Left ventricle myocardium inferior (tissue), 1 donor: Measurements from ENCODE around the gene LRIG1. TPM values are rescaled to one million over a fixed set of nuclear protein-coding genes. Genes with fewer than 3 reads are reported as not detected.

ENCODE experiments used
- DNase-seq: peaks from one replicate; pipeline ENCODE4 v3.0.0-alpha.2; 2020
- H3K27ac ChIP-seq: fragments of 200-600 bp; replicated peaks from 2 replicates; pipeline ENCODE4 v1.8.0; 2021
- H3K27me3 ChIP-seq: fragments of 200-600 bp; 2 replicates; pipeline ENCODE4 v1.8.0; 2021; ENCODE audit warnings: low read depth
- H3K36me3 ChIP-seq: fragments of 200-600 bp; 2 replicates; pipeline ENCODE4 v1.8.0; 2021
- H3K4me1 ChIP-seq: fragments of 200-600 bp; 2 replicates; pipeline ENCODE4 v1.8.0; 2021
- H3K4me3 ChIP-seq: fragments of 200-600 bp; 2 replicates; pipeline ENCODE4 v1.8.0; 2021; ENCODE audit warnings: mild to moderate bottlenecking, moderate library complexity
- H3K9me3 ChIP-seq: fragments of 200-600 bp; replicated peaks from 2 replicates; pipeline ENCODE4 v1.8.0; 2021
- CTCF ChIP-seq: fragments of 200-600 bp; IDR thresholded peaks from 2 replicates; pipeline ENCODE4 v1.8.0; 2021; ENCODE audit warnings: antibody characterized with exemption, mild to moderate bottlenecking, borderline replicate concordance
- intact Hi-C: fragments of 100-400 bp; cut with micrococcal nuclease; formaldehyde crosslinking; loops from one replicate; pipeline ENCODE4 v1.11.0; 2022
- total RNA-seq: library from RNA; stranded (reverse); fragmentation: NEBNext Ultra II Directional; extraction: Animal tissue kit (Norgen Biotek cat#: 25700); gene quantifications from one replicate; pipeline ENCODE4 v1.2.1, GENCODE V29; 2021
- donor health status: DM: no; HTN: yes; CAD: no; lungs with severe emphysema.

Gene LRIG1
- total RNA-seq, 1 donor from 2014 or later: 137 TPM

GRCh38 chr3:66443118-66443803 is 57.6 kb downstream of the LRIG1 start:
- no peak for DNase-seq
- TF ChIP-seq CTCF: no peak
- Histone ChIP-seq H3K36me3 (no peaks in the 10 kb centered on the region), H3K27ac (peak overlapping the region; percentile 85), H3K4me1 (peaks cover 89% of the 10 kb centered on the region), H3K4me3 (peak overlapping the region; percentile 41), H3K9me3 (no peaks in the 10 kb centered on the region), H3K27me3 (no peaks in the 10 kb centered on the region)
- intact Hi-C loops: no loop called here

GRCh38 chr3:66442254-66443117 is 58.3 kb downstream of the LRIG1 start:
- H3K4me1 ChIP-seq: peaks cover 89% of the 10 kb centered on the region
- DNase-seq: peak; percentile 79
- H3K27ac ChIP-seq: peak overlapping the region; percentile 85
- H3K27me3 ChIP-seq: no peaks in the 10 kb centered on the region
- H3K9me3 ChIP-seq: no peaks in the 10 kb centered on the region
- no peak for TF ChIP-seq CTCF
- H3K36me3 ChIP-seq: no peaks in the 10 kb centered on the region
- H3K4me3 ChIP-seq: peak overlapping the region; percentile 41
- intact Hi-C loops: no loop called here

- no peak overlapping the region for H3K4me3 ChIP-seq
- H3K36me3 ChIP-seq: no peaks in the 10 kb centered on the region
- H3K27me3 ChIP-seq: no peaks in the 10 kb centered on the region
- peak overlapping the region; percentile 85 for H3K27ac ChIP-seq
- intact Hi-C loops: no loop called here
- no peaks in the 10 kb centered on the region for H3K9me3 ChIP-seq
- TF ChIP-seq CTCF: no peak
- no peak for DNase-seq
- peaks cover 95% of the 10 kb centered on the region for H3K4me1 ChIP-seq
Measured at GRCh38 chr3:66441692-66442091, 59.1 kb downstream of the LRIG1 start.

- Histone ChIP-seq H3K27ac (peak overlapping the region; percentile 85), H3K9me3 (no peaks in the 10 kb centered on the region), H3K4me1 (peaks cover 100% of the 10 kb centered on the region), H3K4me3 (no peak overlapping the region), H3K27me3 (no peaks in the 10 kb centered on the region), H3K36me3 (no peaks in the 10 kb centered on the region)
- DNase-seq: no peak
- TF ChIP-seq CTCF: no peak
- intact Hi-C loops: no loop called here
Measured at GRCh38 chr3:66441129-66441528, 59.7 kb downstream of the LRIG1 start.

- Histone ChIP-seq H3K27ac (peak overlapping the region; percentile 85), H3K36me3 (no peaks in the 10 kb centered on the region), H3K27me3 (no peaks in the 10 kb centered on the region), H3K4me1 (peaks cover 97% of the 10 kb centered on the region), H3K9me3 (no peaks in the 10 kb centered on the region), H3K4me3 (no peak overlapping the region)
- no peak for DNase-seq
- intact Hi-C loops: no loop called here
- no peak for TF ChIP-seq CTCF
Measured at GRCh38 chr3:66439666-66440344, 61.0 kb downstream of the LRIG1 start.
